DMS114 treated with DMSO at 0.1 percent for 48 hours (cell line): Measurements from ENCODE around the gene CHMP3.
"Not testable (repeated sequence)": the region's sequence is repeated elsewhere in the genome, so short reads cannot be mapped to it uniquely, and the experiment has no call there.

Experiments
- DNase-seq: peaks from one replicate; lab custom pipeline; 2025; ENCODE audit not compliant: unreplicated experiment; lab: John Stamatoyannopoulos, UW

CHMP3 gene

DNA sequence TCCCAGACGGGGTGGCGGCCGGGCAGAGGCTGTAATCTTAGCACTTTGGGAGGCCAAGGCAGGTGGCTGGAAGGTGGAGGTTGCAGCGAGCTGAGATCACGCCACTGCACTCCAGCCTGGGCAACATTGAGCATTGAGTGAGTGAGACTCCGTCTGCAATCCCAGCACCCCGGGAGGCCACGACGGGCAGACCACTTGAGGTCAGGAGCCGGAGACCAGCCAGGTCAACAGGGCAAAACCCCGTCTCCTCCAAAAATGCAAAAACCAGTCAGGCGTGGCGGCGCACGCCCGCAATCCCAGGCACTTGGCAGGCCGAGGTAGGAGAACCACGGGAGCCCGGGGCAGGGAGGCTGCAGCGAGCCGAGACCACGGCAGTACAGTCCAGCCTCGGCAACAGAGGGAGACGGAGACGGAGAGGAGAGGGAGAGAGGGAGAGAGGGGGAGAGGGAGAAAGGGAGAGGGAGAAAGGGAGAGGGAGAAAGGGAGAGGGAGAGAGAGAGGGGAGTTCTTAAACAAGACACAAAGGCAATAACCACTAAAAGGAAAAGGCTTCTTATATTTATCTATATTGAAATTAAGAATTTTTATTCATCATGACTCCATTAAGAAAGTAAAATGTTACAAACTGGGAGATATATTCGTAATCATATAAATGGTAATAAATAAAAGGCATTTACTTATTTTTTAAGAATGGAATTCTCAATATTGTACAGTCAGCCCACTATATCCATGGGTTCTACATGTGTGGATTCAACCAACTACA, 13.1 kb downstream of the CHMP3 start:
- not testable (repeated sequence) for DNase-seq

DNA sequence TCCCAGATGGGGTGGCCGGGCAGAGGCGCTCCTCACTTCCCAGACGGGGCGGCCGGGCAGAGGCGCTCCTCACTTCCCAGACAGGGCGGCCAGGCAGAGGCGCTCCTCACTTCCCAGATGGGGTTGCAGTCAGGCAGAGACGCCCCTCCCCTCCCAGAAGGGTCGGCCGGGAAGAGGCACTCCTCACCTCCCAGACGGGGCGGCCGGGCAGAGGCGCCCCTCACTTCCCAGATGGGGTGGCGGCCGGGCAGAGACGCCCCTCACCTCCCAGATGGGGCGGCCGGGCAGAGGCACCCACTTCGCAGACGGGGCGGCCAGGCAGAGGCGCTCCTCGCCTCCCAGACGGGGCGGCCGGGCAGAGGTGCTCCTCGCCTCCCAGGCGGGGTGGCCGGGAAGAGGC, 13.8 kb downstream of the CHMP3 start:
- DNase-seq = not testable (repeated sequence)

DNA sequence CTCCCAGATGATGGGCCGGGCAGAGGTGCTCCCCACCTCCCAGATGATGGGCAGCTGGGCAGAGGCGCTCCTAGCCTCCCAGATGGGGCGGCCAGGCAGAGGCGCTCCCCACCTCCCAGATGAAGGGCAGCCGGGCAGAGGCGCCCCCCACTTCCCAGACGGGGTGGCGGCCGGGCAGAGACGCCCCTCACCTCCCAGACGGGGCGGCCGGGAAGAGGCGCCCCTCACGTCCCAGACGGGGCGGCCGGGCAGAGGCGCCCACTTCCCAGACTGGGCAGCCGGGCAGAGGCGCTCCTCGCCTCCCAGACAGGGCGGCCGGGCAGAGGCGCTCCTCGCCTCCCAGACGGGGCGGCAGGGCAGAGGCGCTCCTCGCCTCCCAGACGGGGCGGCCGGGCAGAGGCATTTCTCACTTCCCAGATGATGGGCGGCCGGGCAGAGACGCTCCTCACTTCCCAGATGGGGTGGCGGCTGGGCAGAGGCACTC, 14.3 kb downstream of the CHMP3 start:
- DNase-seq = not testable (repeated sequence)

DNA sequence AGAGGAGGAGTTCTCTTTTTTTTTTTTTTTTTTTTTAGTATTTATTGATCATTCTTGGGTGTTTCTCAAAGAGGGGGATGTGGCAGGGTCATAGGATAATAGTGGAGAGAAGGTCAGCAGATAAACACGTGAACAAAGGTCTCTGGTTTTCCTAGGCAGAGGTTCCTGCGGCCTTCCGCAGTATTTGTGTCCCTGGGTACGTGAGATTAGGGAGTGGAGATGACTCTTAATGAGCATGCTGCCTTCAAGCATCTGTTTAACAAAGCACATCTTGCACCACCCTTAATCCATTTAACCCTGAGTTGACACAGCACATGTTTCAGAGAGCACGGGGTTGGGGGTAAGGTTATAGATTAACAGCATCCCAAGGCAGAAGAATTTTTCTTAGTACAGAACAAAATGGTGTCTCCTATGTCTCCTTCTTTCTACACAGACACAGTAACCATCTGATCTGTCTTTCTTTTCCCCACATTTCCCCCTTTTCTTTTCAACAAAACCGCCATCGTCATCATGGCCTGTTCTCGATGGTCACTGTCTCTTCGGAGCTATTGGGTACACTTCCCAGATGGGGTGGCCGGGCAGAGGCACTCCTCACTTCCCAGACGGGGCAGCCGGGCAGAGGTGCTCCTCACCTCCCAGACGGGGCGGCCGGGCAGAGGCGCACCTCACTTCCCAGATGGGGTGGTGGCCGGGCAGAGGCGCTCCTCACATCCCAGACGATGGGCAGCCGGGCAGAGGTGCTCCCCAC, 14.9 kb downstream of the CHMP3 start:
- not testable (repeated sequence) for DNase-seq

DNA sequence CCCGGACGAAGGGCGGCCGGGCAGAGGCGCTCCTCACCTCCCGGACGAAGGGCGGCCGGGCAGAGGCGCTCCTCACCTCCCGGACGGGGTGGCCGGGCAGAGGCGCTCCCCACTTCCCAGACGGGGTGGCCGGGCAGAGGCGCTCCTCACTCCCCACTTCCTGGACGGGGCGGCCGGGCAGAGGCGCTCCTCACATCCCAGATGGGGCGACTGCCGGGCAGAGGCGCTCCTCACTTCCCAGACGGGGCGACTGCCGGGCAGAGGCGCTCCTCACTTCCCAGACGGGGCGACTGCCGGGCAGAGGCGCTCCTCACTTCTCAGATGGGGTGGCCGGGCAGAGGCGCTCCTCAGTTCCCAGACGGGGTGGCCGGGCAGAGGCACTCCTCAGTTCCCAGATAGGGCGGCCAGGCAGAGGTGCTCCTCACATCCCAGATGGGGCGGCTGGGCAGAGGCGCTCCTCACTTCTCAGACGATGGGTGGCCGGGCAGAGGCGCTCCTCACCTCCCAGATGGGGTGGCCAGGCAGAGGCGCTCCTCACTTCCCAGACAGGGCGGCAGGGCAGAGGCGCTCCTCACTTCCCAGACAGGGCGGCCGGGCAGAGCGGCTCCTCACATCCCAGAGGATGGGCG, 17.8 kb downstream of the CHMP3 start:
- DNase-seq = not testable (repeated sequence)

DNA sequence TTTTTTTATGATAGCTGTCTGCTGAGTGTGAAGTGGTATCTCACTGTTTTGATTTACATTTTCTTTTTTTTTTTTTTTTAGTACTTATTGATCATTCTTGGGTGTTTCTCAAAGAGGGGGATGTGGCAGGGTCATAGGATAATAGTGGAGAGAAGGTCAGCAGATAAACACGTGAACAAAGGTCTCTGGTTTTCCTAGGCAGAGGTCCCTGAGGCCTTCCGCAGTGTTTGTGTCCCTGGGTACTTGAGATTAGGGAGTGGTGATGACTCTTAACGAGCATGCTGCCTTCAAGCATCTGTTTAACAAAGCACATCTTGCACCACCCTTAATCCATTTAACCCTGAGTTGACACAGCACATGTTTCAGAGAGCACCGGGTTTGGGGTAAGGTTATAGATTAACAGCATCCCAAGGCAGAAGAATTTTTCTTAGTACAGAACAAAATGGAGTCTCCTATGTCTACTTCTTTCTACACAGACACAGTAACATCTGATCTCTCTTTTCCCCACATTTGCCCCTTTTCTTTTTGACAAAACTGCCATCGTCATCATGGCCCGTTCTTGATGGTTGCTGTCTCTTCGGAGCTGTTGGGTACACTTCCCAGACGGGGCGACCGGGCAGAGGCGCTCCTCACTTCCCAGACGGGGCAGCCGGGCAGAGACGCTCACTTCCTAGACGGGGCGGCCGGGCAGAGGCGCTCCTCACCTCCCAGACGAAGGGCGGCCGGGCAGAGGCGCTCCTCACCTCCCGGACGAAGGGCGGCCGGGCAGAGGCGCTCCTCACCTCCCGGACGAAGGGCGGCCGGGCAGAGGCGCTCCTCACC, 18.8 kb downstream of the CHMP3 start:
- not testable (repeated sequence) for DNase-seq

DNA sequence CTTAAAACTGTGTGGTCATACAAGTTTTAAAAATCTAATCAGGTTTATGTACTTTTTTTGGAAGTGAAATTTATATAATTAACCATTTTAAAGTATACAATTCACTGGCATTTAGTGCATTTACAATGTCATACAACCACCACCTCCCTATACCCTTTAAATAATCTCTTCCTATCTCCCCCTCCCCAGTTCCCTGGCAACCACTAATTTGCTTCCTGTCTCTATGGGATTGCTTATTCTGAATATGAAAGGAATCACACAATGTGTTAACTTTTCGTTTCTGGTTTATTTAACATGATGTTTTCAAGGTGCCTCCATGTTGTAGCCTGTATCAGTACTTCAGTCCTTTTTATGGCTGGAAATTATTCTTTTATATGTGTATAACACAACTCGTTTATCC, 19.4 kb downstream of the CHMP3 start:
- DNase-seq = no peak

DNA sequence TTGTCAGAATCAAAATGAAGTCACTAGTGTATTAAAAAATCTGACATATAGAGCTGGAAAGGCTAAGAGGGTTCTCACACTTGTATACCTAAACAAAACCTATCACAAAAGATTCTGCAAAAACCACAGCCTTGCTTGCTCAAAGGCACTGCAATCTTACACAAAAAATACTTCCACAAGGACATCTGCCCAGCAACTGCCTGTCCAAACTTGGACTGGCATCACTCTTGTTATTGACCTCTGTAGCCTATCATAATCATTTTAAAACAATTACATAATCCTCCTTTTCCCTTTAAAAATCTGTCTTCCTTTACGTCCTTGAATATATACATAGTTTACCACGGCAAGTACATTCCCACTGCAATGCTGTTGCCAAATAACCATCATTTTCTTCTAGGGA, 19.9 kb downstream of the CHMP3 start:
- DNase-seq = no peak

DNA sequence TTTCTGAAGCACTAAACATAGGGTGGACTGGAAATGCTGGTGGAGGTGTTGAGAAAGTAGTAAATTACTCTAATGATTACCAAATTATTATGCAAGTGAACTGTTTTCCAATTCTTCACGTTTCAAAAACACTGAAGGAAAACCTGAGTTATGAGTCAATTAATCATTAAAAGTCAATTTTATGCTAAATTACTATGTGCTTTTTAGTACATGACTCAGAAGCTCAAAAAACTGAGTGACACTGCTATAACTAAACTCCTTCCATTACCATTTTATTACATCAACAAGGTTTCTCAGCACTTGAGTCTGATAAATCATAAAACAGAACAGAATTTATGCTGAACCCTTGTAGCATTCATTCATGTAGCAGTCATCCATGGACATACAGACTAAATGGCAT, 20.4 kb downstream of the CHMP3 start:
- no peak for DNase-seq

DNA sequence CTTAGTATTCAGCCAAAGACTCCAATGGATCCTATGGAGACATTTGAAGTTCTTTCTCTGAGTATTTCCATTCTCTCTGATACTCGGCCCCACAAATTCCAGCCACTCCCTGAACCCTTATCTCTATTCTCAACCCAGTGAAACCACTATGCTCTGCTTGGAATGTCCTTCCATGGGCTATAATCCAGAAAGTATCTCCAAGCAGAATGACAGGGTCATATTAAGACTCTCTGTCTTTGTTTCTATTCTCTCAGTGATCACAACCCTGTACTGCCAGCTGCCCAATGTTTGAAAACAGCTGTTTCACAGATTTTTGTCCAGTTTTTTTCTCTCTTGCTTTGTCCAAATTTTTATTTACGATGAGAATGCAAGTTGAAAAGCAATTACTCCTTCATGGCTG, 21.9 kb downstream of the CHMP3 start:
- DNase-seq = no peak

DNA sequence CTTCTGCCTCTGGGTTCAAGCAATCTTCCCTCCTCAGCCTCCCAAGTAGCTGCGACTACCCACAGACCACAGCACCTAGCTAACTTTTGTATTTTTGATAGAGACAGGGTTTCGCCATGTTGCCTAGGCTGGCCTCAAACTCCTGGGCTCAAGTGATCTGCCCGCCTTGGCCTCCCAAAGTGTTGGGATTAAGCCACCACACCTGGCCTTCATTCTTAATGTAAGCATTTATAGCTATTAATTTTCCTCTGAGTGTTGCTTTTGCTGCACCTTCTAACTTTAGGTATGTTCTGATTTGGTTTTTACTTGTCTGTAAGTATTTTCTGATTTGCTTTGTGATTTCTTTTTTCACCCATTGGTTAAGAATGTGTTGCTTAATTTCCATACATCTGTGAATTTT, 29.7 kb downstream of the CHMP3 start:
- no peak for DNase-seq

DNA sequence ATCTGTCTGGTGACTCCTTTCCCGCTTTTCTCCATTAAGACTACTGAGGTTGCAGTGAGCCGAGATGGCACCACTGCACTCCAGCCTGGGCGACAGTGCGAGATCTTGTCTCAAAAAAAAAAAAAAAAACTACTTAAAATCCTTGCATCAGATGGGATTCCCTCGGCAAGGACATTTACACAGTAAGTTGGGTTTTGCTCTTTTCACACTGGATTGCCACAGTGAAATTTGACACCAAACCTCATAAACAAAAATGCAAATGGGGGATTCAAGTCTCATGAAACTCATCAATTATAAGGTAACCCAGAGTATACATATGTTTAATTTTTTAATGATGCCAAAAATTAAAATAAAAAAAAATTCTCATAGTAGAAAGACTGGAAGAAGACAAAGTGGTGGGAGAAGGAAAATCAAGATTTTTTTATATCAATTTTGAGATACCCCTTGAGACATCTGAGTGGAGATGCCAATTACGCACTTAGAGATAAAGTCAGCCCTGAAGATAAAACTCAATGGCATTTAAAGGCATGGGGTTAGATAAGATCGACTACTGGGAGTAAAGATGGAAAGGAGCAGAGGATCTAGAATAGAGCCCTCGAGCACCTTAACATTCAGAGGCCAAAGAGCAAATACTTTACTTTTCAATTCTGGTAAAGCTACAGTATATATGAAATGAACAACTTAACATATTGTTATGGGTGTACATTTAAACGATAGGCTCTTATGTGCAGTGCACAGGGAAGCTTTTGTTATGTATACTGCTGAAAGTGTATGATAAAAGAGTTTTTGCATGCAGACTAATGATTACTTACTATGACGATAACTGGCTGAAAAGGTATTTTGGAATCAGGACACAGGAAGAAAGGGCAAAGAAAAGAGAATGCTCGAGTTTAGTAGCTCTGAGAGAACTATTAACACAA, 37.6 kb downstream of the CHMP3 start:
- DNase-seq = no peak

DNA sequence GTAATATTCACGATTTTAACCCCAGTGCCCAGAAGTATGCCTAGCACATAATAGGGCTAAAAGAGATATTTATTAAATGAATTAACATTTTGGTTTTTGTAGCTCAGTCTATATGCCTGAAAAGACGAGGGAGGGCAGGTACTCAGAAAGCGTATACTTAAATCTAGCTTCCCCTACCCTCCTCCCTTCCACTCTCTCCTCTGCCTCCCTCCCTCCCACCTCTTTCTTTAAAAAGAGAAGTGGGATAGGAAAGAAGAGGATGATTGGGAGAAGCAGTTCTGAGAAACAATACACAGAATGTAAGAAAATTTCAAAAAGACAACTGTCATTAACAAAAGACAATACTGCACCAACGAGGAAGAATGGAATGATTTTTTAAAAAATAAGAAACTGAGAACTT, 39.8 kb downstream of the CHMP3 start:
- DNase-seq = no peak

DNA sequence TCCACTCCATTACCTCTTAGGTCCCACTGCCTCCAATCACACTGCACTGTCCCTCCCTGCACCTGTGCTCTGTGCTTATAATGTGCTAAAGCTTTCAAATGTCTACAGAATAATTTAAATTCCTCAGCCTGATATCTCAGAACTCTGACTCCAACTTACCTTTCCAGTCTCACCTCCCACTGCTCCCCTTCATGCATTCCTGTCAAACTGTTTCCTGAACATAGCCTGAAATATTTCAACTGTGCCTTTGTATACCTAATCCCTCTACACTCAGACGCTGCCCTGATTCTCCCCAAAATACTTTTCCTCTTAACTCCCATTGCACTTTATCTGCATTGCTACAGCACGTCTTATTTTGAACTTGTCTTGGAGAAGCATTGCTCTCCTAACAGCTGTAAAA, 40.5 kb downstream of the CHMP3 start:
- DNase-seq = no peak

DNA sequence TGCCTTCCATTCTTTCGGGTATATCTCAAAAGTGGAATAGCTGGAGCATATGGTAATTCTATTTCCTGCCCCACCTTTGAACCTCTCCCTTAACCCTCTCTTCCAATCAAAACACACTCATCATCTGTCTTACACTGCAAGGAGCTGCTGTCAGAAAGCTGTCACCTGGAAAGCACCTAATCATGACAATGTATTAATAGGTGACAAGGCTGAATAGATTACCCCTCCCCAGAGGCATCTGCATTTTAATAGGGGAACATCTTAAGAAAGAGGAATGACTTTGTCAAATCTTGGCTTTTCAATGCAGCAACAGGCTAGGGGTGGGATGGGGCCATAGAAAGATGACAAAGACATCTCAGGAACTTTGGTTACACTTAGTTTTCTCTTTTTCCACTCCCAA, 41.3 kb downstream of the CHMP3 start:
- no peak for DNase-seq

DNA sequence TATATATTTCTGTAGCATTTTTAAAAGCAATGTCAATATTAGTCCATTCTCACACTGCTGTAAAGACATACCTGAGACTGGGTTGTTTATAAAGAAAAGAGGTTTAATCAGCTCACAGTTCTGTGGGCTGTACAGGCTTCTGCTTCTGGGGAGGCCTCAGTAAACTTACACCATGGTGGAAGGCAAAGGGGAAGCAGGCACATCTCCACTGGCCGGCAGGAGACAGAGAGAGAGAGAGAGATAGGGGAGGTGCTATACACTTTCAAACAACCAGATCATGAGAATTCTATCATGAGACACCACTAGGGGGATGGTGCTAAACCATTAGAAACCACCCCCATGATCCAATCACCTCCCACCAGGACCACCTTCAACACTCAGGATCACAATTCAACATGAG, 43.1 kb downstream of the CHMP3 start:
- DNase-seq = no peak

DNA sequence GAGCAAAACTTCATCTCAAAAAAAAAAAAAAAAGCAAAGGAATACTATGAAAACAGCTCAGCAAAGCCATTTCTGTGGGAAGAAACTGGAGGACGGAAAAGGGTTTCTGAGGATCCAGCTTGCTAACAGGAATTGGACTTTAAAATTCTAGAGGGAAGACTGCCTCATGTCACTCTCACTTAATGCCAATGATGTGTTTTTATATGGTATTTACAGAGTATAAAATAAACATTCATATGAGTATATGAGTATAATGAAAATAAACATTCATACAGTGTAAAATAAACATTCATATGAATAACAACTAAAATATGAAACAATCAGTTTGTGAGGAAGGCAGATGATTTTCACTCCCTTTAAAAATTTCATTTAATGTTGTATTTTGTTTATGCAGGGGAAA, 43.9 kb downstream of the CHMP3 start:
- no peak for DNase-seq

DNA sequence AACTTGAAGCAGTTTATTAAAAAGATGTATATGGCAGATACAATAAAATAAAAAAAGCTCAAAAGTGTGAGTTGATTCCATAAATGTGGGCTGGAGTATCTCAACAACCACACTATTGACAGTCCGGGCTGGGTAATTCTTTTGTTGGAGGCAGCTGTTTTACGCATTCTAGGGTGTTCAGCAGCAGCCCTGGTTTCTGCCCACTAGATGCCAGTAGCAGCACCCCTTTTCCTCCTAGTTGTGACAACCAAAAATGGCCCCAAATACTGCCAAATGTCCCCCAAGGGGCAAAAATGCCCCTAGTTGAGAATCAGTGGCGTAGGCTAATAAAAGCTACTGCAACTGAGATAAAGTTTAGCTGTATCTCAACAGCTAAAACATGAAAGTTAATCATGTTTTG, 44.8 kb downstream of the CHMP3 start:
- DNase-seq = peak; percentile 22

DNA sequence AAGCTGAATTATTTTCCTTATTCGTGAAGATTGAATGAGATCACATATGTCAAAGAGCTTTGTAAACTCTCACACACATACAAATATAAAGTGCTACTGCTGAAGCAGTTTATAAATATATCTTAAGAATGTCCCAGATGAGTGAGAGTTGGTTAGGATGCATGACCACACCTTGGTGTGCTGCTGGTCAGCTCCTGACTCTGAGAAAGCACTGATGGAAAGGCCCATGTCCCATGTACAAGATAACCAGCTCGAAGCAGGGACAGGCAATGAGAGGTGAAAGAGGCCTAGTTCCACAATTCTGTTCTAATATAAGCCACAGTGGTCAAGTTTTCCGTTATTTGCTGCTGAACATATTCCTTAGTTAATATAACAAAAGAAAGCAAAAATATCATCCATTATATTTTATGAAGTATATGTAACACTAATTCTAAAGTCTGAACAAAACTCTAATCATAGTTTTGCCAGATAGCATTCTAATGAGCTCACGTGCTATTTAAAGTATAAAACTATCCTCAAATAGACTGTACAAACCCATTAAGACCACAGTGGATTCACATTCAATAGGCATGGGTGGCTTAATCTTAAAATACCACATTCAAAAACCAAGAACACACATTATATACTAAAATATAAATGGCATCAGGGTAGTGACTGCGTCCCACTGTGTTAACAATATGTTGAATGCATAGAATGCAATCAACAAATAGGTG, 49.1 kb downstream of the CHMP3 start:
- DNase-seq = no peak
